Thyroid gland (tissue), 4 donors: ENCODE measurements around the gene SIRT1.

ENCODE experiments used
- POLR2A ChIP-seq, 2 donors: fragments of 450-650 bp; IDR thresholded peaks; one replicate each; pipeline ENCODE4 v1.6.1; 2017; ENCODE audit warnings: antibody characterized with exemption in 2 of 2, mild to moderate bottlenecking in 2 of 2, moderate library complexity in 1 of 2
- TF ChIP-seq, protein P1 (sequence below), 6 experiments: fragments of 200-600 bp in 3 of 6; fragments of 450-650 bp in 3 of 6; sonication (generic) in 3 of 6; IDR thresholded peaks; one replicate each; pipeline ENCODE4 v1.5.1; 2016 to 2019; ENCODE audit warnings: antibody characterized with exemption in 6 of 6, mild to moderate bottlenecking in 2 of 6, inconsistent platforms in 1 of 6, moderate library complexity in 1 of 6

DNA sequence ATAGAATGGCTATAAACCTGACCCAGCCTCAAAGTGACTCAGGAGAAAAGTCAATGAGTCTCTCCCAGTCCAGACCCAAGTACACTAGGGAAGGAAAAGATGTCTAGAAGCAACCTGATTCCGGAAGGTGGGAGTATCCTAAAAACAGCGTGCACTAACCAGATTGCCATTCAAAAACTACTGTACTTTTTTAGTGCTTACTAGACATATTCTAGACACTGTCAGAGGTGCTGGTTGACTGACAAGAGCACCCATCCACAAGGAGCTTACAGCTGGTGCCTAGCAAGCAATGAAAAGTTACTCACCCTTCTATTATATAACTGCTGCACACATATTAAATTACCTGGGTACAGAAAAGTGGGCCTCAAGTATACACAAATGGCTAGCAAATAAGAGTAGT, 81.0 kb downstream of the SIRT1 start:
- TF ChIP-seq, protein P1, sequence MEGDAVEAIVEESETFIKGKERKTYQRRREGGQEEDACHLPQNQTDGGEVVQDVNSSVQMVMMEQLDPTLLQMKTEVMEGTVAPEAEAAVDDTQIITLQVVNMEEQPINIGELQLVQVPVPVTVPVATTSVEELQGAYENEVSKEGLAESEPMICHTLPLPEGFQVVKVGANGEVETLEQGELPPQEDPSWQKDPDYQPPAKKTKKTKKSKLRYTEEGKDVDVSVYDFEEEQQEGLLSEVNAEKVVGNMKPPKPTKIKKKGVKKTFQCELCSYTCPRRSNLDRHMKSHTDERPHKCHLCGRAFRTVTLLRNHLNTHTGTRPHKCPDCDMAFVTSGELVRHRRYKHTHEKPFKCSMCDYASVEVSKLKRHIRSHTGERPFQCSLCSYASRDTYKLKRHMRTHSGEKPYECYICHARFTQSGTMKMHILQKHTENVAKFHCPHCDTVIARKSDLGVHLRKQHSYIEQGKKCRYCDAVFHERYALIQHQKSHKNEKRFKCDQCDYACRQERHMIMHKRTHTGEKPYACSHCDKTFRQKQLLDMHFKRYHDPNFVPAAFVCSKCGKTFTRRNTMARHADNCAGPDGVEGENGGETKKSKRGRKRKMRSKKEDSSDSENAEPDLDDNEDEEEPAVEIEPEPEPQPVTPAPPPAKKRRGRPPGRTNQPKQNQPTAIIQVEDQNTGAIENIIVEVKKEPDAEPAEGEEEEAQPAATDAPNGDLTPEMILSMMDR (IDR thresholded peaks at IDR 0.05): no peak
- TF ChIP-seq POLR2A (IDR thresholded peaks at IDR 0.05): no peak
